Fibroblast of gingiva (primary cell): ENCODE results near the gene ZBTB22.
"Not testable (repeated sequence)": the region's sequence is repeated elsewhere in the genome, so short reads cannot be mapped to it uniquely, and the experiment has no call there.

Experiments used
- DNase-seq: peaks from one replicate; pipeline ENCODE4 v3.0.0-alpha.2; 2011; ENCODE audit warnings: low read depth

The ZBTB22 gene

DNA sequence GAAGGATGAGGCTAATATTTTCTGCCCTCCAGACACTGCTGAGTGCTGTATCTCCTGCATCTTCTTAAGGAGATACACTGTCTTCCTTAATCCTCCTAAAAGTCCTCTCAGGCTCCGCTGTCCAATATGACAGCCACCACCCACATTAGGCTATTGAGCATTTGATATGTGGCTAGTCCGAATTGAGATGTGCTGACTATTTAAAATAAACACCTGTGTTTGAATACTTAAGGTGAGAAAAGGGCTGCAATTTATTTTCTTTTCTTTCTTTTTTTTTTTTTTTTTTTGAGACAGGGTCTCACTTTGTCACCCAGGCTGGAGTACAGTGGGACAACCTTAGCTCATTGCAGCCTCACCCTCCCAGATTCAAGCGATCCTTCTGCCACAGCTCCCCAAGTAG, 15.7 kb downstream of the ZBTB22 start:
- DNase-seq: no peak

DNA sequence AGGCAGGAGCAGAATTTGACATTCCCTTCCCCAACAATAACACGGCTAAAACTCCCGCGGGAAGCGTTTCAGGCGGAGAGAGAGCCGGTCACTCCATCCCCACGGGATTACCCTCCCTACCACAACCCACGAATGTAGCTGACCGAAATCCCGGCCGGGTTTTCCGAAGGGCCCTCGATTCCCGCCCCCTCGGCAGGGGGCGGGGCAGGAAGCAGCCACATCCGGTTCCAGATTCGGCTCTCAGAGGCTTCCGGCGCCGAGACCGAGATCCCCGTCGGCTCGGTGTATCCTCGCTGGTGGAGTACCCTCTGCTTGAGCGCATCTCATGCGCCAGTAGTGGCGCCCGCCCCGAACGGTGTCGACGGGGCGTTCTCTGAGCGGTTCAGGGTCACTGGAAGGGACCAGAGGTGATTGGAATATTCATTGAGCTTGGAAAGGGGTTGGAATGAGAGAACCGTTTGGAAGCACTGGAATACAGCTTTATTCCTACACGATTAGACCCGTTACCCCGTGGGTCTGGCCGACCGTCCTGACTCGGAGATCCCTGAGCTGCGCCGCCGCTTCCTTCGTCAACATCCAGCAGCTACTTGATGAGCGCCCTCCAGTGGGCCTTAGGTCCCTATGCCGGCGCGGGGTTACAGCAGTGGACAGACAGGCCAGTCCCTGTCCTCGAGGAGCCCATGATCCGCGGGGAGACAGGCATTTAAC, 18.2 kb downstream of the ZBTB22 start:
- peak; percentile 91 for DNase-seq

DNA sequence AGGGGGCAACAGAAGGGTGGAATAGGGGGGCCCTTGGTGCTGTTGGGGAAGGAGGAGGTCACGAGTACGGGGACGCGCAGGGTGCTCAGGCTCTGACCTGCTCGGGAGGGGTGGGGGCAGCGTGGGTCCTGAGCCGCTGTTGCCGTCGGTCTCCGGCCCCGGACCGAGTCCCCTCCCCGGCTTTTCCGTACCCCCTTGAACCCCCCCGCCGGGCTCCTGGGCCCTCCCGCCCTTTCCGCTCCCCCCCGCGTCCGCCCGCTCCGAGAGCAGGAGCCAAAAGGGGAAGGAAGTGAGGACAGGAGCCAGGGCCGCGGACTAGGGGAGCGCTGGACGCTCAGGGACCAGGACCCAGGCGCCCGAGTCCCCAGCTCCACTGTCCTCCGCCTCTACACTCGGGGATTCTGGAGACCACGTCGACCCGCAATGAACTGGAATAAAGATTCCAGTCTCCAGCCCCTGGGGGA, 18.7 kb downstream of the ZBTB22 start, which contains the start of gene RGL2:
TSS of gene RGL2 (minus strand) at position 170 of the 464 bp plus-strand sequence. CDS start 332 bp downstream, outside the sequence.
- peak; percentile 78 for DNase-seq

DNA sequence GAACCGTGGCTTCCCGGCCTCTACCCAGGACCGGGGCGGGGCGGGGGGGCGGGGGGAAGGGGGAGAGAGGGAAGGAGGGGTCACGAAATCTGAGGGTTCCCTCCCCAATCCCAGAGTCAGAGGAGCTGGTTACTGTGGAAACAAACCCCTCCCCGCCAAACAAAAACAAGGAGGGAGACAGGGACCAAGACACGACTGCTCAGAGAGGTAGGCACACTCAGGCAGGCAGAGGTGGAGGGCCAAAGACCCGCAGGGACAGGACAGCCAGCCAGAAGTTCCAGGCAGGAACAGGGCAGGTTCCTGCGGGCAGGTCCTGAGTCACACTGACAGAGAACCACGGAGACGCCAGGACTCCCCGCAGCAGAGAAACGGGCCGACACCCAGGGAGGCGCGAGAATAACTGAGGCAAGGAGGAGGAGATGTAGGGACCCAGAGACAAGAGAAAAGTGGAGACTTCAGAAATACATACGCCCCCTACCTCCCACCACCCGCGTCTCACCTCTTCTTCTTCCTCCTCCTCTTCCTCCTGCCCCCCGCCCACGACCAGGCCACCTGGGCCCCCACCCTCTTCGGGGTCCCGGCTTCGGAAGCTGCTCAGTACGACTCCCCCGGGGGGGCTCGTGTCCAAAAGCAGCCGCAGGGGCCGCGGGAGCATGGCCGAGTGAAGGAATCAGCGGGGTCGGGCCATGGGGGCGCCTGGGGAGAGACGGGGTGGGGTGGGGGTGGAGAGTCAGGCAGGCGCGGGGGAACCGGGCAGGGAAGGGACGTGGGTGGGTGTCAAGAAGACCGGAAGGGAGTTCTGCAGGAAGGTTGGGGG, 19.4 kb downstream of the ZBTB22 start:
- DNase-seq: peak; percentile 89

DNA sequence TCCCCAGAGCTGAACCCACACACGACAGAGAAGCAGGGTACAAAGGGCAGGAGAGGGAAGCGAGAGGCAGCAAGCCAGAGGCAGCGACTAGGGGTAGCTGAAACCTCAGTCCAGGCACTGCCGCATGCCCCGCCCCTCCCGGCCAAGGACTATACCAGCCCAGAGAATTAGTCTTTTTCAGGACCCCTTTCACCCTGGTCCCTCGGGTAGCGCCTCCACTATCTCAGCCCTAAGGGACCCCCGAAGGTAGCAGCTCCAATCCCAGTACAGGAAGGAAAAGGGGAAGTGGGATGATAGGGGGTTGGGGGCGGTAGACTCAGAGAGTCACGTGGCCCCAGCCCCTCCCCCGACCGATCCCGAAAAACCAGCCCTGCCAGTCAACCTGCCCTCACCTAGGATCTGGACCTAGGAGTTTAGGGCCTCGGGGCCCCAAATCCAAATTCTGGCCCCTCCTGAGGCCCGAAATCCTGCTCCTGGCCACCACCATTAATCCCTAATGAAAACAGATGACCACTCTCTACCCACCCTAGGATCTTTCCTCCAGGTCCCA, 20.1 kb downstream of the ZBTB22 start:
- DNase-seq: no peak

DNA sequence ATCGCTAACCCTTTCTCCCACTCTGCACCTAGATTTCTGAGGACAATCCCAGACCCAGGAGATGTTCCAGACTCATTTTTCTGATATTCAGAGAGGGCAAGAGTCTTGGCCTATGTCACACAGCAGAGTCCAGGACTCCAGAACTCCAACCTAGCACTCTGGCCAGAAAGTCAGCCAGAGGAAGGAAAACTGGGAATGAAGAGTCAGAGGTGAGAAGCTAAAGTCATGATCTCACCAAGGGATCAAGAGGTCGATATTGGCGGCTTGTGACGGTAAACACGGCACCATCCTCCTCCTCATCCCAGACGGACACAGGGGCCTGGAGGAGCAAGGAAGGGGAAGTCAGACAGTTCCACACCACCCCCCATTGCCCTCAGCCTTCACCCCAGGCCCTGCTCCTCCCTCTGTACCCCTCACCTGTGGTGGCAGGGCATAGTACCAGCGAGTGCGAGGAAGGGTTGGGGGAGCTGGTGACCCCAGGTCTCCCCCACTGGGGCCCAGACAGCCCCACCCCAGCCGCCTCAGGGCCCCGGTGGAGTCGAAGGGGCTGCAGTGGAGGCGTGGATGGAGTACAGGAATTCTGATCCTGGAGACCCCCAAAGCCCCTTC, 20.6 kb downstream of the ZBTB22 start:
- no peak for DNase-seq

DNA sequence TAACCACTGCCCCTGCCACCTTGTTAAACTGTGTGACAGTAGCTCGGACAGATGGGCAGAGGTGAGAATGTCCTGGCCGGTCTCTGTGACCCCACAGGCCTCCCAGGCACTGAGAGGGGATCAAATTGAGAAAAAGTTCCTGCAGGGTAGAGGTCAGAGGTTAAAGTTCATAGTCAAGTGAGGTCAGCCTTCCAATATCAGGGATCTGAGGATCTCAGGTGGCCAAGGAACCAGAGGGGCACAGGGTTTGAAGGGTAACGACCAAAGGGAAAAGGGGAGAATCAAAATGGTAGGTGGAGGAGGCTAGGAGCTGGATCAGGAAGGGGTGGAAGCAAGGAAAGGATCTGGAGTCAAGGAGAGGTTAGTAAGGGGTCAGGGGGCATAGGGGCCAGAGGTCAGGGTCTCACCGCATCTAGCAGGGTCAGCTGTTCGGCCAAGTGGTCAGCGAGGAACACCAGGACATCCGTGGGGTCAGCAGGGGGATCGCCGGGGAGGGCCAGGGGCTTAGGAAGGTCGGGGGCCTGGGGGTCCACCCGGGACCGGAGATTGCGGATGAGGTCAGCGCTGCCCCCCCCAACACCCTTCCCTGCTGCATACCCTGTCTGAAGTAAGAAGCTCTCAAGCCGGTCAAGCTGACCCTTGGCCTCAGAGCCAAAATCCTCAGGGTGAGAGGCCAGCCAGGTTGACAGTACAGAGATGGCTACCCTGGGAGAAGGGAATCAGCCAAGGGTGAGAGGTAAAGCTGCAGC, 21.7 kb downstream of the ZBTB22 start:
- no peak for DNase-seq

DNA sequence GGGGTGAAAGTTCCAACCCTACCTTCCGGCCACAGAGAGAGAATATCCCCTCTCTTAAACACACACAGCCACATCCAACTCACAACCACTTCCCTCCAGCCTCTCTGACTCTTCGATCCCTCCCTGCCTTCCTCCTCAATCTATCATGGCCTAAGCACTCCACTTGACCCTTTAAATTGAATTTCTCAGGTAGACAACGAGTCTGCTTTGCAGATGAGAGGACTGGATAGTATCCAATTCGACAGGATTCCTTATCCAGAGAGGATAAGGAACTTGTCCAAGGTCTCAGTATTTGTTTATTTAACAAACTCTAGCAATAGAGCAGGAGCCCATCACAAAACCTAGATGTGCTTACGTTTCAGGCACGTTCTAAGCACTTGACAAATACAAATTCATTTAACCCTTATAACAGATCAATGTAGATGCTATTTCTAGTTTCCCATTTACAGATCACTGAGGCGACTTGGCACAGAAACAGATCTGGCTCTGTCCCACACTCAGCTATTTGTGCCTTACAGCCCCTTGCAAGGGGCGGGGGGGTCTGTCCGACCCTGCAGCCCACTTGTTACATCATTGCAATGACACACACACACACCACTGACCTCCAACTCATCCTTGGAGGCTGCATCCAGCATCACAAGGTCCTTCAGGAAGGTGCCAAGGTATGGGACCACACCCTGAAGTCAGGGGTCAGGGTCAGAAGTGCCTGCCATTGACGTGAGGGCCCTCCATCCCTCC, 23.3 kb downstream of the ZBTB22 start:
- no peak for DNase-seq

DNA sequence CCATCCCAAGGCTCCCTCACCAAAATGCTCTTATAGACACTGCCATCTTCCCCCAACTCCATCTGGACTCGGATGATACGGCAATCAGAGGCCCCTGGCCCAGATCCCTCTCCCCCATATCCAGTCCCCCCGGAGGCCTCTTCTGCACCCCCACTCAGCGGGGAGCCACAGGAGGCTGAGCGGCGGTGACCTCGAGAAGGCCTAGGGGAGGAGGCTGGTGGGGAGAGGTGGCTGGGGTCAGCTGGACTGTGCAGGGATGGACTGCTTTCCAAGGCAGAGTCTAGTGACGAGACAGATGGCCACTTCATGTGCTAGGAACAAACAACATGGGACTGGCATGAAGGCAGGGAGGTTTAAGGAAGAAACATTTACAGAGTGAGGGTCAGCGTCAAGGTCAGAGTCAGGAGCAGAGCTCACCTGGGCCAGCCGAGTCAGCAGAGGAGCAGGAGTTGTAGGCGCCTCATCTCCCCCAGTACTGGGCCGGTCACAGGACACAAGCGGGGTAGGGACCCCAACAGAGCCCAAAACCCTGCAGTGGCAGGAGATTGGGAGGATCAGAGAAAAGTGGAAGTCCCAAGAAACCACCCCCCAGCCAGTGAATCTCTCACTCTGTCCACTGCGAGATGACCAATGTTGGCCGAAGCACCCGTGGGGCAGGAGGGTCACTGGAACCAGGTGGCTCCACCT, 24.4 kb downstream of the ZBTB22 start:
- DNase-seq: no peak

DNA sequence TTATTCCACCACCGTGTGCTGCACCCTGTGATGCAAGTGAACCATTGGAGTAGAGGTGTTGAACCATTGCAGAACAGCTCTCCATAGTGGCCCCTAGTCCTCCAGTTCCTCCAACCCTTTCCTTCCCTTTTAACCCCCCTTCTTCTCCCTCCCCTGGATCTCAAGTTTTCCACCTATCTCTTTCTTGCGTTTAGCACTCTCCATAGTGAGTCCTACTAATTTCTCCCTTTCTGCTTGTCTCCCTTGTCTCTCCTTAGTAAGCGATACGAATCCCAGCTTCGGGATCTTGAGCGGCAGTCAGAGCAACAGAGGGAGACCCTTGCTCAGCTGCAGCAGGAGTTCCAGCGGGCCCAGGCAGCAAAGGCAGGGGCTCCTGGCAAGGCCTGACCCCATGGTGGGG, 27.1 kb downstream of the ZBTB22 start:
- DNase-seq: no peak

DNA sequence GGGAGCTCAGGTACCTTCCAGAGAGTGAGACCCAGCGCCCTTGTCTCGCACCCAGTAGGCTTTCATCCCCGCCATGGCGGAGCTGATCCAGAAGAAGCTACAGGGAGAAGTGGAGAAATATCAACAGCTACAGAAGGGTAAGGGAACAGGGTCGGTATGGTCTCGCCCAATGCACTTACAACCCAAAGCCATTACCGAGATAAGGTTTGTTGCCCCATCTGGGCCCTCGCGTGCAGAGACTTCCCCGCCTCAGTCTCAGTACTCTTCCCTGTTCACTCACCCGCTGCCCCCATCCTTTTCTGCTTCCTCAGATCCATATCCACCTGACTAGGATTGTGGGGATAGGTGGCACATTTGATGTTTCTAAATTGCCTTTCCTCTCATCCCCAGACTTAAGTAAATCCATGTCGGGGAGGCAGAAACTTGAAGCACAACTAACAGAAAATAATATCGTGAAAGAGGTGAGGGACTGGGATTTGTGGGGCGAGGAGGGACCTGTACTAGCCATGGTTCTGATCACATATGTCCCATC, 27.7 kb downstream of the ZBTB22 start:
- no peak for DNase-seq

DNA sequence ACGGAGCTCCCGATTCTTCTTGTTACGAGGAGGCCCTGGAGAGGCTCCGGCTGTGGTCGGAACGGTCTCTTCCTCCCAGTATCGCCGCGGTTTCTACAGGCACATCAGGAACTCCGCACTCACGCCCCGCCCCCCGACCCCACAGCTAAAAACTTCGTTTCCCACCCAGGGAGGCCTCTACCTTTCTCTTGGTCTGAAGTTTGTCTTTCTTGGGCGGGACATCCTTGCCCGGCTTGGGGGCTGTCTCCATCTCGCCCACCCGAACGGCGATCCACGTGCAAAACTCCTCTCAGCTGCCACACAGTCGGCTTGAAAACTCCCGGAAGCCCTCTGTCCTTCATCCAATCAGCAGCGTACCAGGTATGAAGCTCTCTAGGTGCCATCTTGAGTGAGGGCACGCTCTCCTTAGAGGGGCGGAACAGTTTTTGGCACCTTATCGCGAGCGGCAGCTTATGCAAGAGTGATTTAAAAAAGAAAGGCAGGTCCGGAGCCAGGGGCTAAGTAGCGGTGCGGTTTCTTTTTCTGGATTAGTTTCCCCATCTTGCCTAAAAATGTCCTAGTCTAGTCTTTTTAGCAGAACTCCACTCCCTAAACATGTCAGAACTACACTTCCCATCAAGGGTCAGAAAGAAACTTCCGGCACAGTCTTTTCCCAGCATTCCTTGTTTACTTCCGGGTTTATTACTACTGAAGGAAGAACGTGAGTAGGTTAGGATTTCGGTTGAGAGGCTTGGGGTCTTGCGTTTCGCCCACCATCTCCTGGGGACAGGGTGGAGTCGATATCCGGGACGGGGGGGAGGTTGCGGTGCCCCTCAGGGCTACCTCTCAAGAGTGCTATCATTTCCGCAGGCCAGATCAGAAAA, 28.4 kb downstream of the ZBTB22 start, which contains the start of the genes PFDN6 and WDR46:
TSS of gene PFDN6 (plus strand) at position 681 of the 863 bp plus-strand sequence. CDS start 256 bp downstream, outside the sequence.
TSS of gene WDR46 (minus strand) at position 319 of the 863 bp plus-strand sequence. CDS start at position 250, 69 bp downstream.
- peak; percentile 82 for DNase-seq

DNA sequence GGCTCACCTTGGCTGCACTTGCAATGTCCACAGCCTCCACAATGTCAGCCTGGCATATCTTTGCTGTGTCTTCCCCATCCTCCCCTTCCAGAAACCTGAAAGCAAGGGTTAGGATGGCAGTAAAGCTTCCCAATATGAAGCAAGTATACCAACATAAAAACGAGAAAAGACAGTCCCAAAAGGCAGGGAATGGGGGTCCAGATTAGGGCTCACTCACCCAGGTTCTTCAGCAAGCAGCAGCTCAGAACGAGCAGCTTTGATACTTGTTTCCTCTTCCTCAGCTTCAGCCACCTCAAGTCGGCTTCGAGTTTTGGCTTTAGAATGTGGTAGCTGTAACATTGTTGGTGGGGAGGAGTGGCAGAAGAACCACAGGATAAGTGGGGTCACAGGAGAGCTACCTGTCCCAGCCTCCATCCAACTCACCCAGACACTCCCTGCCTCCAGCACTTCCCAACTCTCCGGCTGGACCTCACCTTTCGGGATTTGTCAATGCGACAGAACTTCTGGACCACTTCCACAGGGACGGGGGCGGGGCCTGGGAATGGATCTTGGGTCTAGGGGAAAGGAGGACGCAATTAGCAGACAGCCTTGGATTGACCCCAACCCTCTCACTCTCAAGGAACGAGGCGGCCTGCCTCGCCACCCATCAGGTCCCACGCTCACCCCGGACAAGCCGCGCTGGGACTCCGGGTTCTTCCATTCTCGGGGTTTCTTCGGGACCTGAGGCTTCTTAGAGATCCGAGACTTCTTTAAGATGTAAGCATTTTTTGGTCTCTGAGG, 29.2 kb downstream of the ZBTB22 start:
- no peak for DNase-seq

DNA sequence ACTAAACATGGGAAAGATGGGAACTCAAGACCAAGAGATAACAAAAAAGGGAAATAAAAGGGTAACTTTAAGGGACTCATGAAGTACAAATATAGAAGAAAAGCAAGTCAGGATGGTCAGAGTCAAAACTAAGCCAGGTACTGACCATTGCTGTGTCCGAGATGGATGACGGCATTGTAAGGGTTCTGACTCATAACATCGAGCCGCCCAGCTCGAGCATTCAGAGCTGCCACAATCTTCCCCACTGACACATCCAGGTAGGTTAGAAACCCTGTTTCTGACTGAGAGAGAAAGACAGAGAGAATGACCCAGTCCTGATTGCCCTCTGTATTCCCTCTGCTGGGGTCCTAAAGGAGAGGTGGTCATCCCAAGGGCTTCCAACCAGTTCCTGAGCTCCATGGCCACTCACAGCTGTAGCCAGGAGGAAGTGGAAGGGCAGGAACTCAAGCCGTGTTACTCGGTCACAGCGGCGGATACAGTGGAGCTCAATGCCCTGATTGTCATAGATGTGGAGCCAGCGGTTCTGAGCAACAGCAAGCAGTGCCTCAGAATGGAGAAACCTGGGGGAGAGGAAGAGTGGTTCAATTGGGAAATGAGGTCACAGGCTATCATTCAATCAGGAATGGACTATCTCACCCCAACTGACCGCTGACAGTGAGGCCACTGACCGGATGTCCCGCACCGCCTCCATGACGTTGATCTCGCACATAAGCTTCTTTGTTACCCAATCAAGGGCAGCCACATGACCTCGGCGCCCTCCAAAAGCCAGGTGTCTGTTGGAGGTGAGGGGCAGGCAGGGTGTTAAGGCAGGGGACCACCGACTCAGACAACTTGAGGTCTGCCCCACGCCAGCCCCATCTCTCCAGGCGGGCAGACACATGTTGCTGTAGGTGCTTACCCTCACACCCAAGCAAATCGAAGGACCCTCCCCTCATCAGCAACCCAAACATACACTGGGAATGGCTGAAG, 30.3 kb downstream of the ZBTB22 start:
- no peak for DNase-seq

DNA sequence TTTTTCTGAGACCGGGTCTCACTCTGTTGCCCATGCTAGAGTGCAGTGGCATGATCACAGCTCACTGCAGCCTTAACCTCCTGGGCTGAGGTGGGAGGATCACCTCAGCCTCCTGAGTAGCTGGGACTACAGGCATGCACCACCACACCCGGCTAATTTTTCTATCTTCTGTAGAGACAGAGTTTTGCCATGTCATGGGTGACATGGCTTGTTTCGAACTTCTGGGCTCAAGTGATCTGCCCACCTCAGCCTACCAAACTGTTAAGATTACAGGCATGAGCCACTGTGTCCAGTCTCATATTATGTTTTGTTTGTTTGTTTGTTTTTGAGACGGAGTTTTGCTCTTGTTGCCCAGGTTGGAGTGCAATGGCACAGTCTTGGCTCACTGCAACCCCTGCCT, 32.3 kb downstream of the ZBTB22 start:
- not testable (repeated sequence) for DNase-seq

DNA sequence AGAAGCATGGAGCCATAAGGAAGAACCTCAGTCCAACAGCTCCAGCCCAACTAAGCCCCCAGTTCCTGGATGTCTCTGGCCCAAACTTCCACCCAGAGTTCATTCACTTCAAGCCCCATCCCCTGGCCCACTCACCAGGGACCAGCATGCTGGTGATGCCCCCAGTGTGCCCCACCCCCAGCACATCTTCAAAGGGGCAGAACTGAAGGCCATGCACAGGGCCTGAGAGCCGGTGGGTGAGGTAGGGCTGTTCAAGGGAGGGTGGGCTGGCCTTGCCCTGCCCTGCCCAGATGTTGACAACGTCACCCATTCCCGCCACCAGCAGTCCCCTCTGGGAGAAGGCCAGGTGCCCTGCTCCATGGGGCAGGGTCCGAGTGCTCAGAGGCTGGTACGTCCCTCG, 37.0 kb downstream of the ZBTB22 start:
- DNase-seq: no peak

DNA sequence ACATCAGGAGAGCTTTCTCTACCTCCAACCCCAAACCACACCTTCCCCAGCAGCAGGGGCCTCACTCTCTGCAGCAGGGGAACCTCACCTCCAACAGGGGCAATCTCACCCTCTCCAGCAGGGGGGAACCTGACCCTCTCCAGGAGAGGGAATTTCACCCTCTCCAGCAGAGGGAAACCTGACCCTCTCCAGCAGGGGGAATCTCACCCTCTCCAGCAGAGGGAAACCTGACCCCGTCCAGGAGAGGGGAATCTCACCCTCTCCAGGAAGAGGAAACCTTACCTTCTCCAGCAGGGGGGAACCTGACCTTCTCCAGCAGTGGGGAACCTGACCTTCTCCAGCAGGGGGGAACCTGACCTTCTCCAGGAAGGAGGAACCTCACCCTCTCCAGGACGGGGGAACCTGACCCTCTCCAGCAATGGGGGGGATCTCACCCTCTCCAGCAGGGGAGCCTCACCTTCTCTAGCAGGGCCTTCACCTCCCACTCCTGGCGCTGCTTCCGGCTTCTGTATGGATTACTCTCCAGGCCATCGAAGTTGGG, 37.5 kb downstream of the ZBTB22 start:
- DNase-seq: peak; percentile 22
